Stomach (tissue), 9 donors: ENCODE results near the gene ERLEC1. TPM values are rescaled to one million over a fixed set of nuclear protein-coding genes. Genes with fewer than 3 reads are reported as not detected.

Source experiments
- DNase-seq, 2 donors: peaks; one replicate each; pipeline versions ENCODE4 v3.0.0 to v3.0.0-alpha.2; 2013 to 2019
- H3K27ac ChIP-seq, 5 donors: fragments of 200-600 bp in 4 of 5; sonication (generic) in 4 of 5; one replicate each; pipeline ENCODE4 v1.5.1; 2013 to 2019; ENCODE audit warnings: mild to moderate bottlenecking in 1 of 5, moderate library complexity in 1 of 5
- H3K27me3 ChIP-seq, 3 donors: fragments of 200-600 bp; sonication (generic); one replicate each; pipeline ENCODE4 v1.5.1; 2017 to 2019; ENCODE audit warnings: mixed run types in 1 of 3
- H3K36me3 ChIP-seq, 4 donors: fragments of 200-600 bp; sonication (generic); 1 replicate in 3 of 4; 2 replicates in 1 of 4; pipeline ENCODE4 v1.5.1; 2016 to 2019
- H3K4me1 ChIP-seq, 4 donors: fragments of 200-600 bp; sonication (generic); one replicate each; pipeline ENCODE4 v1.5.1; 2016 to 2019
- H3K4me3 ChIP-seq, 4 donors: fragments of 200-600 bp; sonication (generic) in 3 of 4; one replicate each; pipeline ENCODE4 v1.5.1; 2016 to 2019; ENCODE audit warnings: mild to moderate bottlenecking in 1 of 4
- H3K9me3 ChIP-seq, 4 donors: fragments of 200-600 bp; sonication (generic); one replicate each; pipeline ENCODE4 v1.5.1; 2016 to 2019
- EP300 ChIP-seq: sonication (generic); formaldehyde crosslinking; IDR thresholded peaks from one replicate; pipeline ENCODE4 v1.6.1; 2017; ENCODE audit warnings: antibody characterized with exemption
- POLR2A ChIP-seq, 4 donors: fragments of 450-650 bp; IDR thresholded peaks; one replicate each; pipeline ENCODE4 v1.6.1; 2016; ENCODE audit warnings: antibody characterized with exemption in 4 of 4, control low read depth in 2 of 4, mild to moderate bottlenecking in 1 of 4, moderate library complexity in 1 of 4
- POLR2AphosphoS5 ChIP-seq, 3 donors: sonication (generic); formaldehyde crosslinking; IDR thresholded peaks; one replicate each; pipeline ENCODE4 v1.6.1; 2016; ENCODE audit warnings: antibody characterized with exemption in 3 of 3
- WGBS, 5 donors: extraction: QIAGEN DNeasy Blood & Tissue Kit in 3 of 5; methylation state at CpG; one replicate each; pipeline versions ENCODE4 v1.1.5 to v1.1.7; 2013 to 2018; 5-methylcytosine and 5-hydroxymethylcytosine counted together
- intact Hi-C: fragments of 100-400 bp; cut with DNase I; formaldehyde crosslinking; loops from one replicate; pipeline ENCODE4 v1.15.1; 2023; ENCODE audit warnings: low total_unique reads
- polyA plus RNA-seq, 3 donors: library from polyadenylated mRNA; stranded (reverse); fragments of 200-250 nt; gene quantifications; one replicate each; pipeline ENCODE4 v1.2.3, GENCODE V29; 2013
- total RNA-seq, 5 donors: library from RNA; depleted of rRNA; stranded (reverse); fragments of >200 nt; gene quantifications; one replicate each; pipeline versions ENCODE4 v1.1.0 to v1.2.3, GENCODE V29; 2014 to 2016
- TF ChIP-seq, protein P1 (sequence below), 7 experiments: fragments of 450-650 bp in 4 of 7; fragments of 200-600 bp in 3 of 7; sonication (generic) in 3 of 7; IDR thresholded peaks; one replicate each; pipeline ENCODE4 v1.5.1; 2016 to 2019; ENCODE audit warnings: antibody characterized with exemption in 7 of 7, control low read depth in 2 of 7, mild to moderate bottlenecking in 1 of 7
- donor health status: healthy with polysubstance abuse.
- donor health status: Bipolar disorder and iron deficiency.
- donor health status: healthy.

The ERLEC1 gene
- total and polyA plus RNA-seq, 8 donors: 7.0 to 225 (median 32.5) TPM

DNA sequence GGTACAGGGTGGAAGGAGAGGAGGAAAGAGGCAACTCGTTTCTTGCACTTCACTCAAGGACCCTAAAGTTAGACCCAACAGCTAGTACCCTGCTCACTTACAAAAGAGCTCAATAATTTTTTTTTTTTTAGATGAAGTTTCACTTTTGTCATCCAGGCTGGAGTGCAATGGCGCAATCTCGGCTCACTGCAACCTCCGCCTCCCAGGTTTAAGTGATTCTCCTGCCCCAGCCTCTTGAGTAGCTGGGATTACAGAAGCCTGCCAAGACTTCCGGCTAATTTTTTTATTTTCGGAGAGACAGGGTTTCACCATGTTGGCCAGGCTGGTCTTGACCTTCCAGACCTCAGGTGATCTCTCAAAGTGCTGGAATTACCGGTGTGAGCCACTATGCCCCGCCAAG, 4.2 kb upstream of the ERLEC1 start:
- H3K4me3 ChIP-seq: no peak overlapping the region
- peaks cover 0 to 25% (median 12%) of the 10 kb centered on the region in 4 donors for H3K36me3 ChIP-seq
- no peak overlapping the region for H3K27ac ChIP-seq
- intact Hi-C loops: no loop called here
- DNase-seq: no peak
- no peaks in the 10 kb centered on the region for H3K9me3 ChIP-seq
- no peaks in the 10 kb centered on the region for H3K27me3 ChIP-seq
- TF ChIP-seq EP300 (no peak), POLR2A (IDR thresholded peaks at IDR 0.05) (no peak), POLR2AphosphoS5 (IDR thresholded peaks at IDR 0.05) (no peak)
- TF ChIP-seq, protein P1, sequence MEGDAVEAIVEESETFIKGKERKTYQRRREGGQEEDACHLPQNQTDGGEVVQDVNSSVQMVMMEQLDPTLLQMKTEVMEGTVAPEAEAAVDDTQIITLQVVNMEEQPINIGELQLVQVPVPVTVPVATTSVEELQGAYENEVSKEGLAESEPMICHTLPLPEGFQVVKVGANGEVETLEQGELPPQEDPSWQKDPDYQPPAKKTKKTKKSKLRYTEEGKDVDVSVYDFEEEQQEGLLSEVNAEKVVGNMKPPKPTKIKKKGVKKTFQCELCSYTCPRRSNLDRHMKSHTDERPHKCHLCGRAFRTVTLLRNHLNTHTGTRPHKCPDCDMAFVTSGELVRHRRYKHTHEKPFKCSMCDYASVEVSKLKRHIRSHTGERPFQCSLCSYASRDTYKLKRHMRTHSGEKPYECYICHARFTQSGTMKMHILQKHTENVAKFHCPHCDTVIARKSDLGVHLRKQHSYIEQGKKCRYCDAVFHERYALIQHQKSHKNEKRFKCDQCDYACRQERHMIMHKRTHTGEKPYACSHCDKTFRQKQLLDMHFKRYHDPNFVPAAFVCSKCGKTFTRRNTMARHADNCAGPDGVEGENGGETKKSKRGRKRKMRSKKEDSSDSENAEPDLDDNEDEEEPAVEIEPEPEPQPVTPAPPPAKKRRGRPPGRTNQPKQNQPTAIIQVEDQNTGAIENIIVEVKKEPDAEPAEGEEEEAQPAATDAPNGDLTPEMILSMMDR (IDR thresholded peaks at IDR 0.05): no peak
- peaks cover 12 to 51% (median 38%) of the 10 kb centered on the region in 4 donors for H3K4me1 ChIP-seq
- 74 to 89% (median 85%) methylated on average over 8 of the region's 8 CpGs for WGBS, 5 donors

DNA sequence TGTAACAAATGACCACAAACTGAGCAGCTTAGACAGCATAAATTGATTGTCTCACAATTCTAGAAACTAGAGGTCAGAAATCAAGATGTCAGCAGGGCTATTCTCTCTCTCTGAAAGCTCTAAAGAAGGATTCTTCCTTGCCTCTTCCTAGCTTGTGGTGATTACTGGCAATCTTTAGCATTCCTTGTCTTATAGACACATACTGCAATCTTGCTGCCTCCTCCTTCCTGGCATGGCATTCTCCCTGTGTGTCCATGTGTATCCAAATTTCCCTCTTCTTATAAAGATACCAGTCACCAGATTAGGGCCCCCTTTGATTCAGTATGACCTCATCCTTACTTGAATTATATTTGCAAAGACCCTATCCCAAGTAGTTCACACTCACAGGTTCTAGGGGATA, 2.4 kb upstream of the ERLEC1 start:
- Histone ChIP-seq H3K36me3 (peaks cover 0 to 21% (median 9%) of the 10 kb centered on the region in 4 donors), H3K27ac (no peak overlapping the region), H3K4me1 (peaks cover 22 to 56% (median 49%) of the 10 kb centered on the region in 4 donors), H3K4me3 (no peak overlapping the region), H3K27me3 (no peaks in the 10 kb centered on the region), H3K9me3 (no peaks in the 10 kb centered on the region)
- DNase-seq: no peak
- intact Hi-C loops: no loop called here
- TF ChIP-seq POLR2AphosphoS5 (IDR thresholded peaks at IDR 0.05) (no peak), EP300 (no peak), POLR2A (IDR thresholded peaks at IDR 0.05) (no peak)
- TF ChIP-seq, protein P1 (IDR thresholded peaks at IDR 0.05): no peak

DNA sequence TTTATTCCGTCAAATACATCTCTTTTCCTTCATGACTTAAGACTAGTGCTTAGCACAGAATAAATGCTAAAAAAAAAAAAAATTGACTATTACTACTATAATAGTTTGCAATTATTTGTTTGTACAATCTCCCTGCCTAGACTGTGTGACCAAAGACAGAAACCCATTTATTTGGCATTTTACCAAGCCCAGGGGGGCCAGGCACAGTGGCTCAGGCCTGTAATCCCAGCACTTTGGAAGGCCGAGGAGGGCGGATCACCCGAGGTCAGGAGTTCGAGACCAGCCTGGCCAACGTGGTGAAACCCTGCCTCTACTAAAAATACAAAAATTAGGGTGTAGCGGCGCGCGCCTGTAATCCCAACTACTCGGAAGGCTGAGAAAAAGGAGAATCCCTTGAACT, 1.5 kb upstream of the ERLEC1 start:
- DNase-seq: no peak
- Histone ChIP-seq H3K36me3 (peaks cover 0 to 15% (median 5%) of the 10 kb centered on the region in 4 donors), H3K4me1 (peaks cover 22 to 62% (median 54%) of the 10 kb centered on the region in 4 donors), H3K9me3 (no peaks in the 10 kb centered on the region), H3K27ac (no peak overlapping the region), H3K4me3 (peak overlapping the region; percentile 77 to 95 (median 85)), H3K27me3 (no peaks in the 10 kb centered on the region)
- no peak for TF ChIP-seq POLR2AphosphoS5 (IDR thresholded peaks at IDR 0.05)
- TF ChIP-seq, protein P1 (IDR thresholded peaks at IDR 0.05): no peak
- no peak for TF ChIP-seq POLR2A (IDR thresholded peaks at IDR 0.05)
- no peak for TF ChIP-seq EP300
- intact Hi-C loops: no loop called here
- 54 to 69% (median 61%) methylated on average over 11 of the region's 11 CpGs for WGBS, 5 donors

DNA sequence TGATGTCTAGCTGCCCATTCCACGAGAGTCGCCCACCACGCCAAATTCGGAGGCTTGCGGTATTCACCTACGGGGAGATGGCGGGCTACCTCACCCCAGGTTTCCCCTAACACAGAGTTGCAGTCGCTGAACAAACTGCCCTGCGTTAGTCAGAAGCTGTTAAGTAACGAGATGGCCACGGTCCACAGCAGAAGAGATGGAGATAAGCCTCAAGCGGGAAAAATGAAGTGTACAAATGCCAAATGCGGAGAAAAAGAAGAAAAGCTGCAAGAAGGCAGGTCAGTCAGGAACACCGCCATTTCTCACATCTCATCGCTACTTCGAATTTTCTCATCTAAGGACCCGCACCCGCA, 516 bp upstream of the ERLEC1 start:
- H3K4me1 ChIP-seq: peaks cover 22 to 69% (median 54%) of the 10 kb centered on the region in 4 donors
- WGBS, 5 donors: 0 to 1% (median 1%) methylated on average over 18 of the region's 18 CpGs

More for the DNA sequence above, 516 bp upstream of the ERLEC1 start:
- no peak for TF ChIP-seq EP300
- TF ChIP-seq, protein P1 (IDR thresholded peaks at IDR 0.05): no peak
- TF ChIP-seq POLR2AphosphoS5 (IDR thresholded peaks at IDR 0.05): no peak
- Histone ChIP-seq H3K27ac (peak overlapping the region; percentile 78 to 90 (median 85)), H3K36me3 (peaks cover 0 to 14% (median 4%) of the 10 kb centered on the region in 4 donors), H3K27me3 (no peaks in the 10 kb centered on the region), H3K9me3 (no peaks in the 10 kb centered on the region), H3K4me3 (peak overlapping the region; percentile 77 to 95 (median 85))
- peak in 1 of 2 donors; percentile 70 for DNase-seq
- intact Hi-C loops: no loop called here
